ENCODE results near the gene GRID2IP.
"Not testable (repeated sequence)": the region's sequence is repeated elsewhere in the genome, so short reads cannot be mapped to it uniquely, and the experiment has no call there.

The GRID2IP gene

DNA sequence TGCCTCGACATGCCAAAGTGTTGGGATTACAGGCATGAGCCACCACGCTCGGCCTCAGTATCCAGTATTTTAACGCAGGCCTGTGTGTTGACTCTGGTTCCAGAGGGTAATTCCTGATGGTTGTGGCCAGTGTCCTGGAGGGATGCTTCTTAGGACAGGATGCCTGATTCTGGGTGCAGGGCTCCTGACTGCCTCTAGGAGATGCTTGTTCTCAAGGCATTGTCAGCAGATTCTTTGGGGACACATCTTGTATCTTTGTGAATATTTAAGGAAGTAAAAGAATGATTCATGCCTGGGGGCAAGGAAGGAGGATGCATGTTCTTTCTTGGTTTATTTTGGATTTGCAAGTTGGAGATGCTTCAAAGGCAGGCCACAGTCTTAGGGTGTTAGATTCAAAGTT, 28.2 kb upstream of the GRID2IP start:
- no peak overlapping the region for H2AFZ ChIP-seq (ENCODE audit: low read depth, low read length, severe bottlenecking)
- TF ChIP-seq, protein P1, sequence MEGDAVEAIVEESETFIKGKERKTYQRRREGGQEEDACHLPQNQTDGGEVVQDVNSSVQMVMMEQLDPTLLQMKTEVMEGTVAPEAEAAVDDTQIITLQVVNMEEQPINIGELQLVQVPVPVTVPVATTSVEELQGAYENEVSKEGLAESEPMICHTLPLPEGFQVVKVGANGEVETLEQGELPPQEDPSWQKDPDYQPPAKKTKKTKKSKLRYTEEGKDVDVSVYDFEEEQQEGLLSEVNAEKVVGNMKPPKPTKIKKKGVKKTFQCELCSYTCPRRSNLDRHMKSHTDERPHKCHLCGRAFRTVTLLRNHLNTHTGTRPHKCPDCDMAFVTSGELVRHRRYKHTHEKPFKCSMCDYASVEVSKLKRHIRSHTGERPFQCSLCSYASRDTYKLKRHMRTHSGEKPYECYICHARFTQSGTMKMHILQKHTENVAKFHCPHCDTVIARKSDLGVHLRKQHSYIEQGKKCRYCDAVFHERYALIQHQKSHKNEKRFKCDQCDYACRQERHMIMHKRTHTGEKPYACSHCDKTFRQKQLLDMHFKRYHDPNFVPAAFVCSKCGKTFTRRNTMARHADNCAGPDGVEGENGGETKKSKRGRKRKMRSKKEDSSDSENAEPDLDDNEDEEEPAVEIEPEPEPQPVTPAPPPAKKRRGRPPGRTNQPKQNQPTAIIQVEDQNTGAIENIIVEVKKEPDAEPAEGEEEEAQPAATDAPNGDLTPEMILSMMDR (IDR thresholded peaks at IDR 0.05; ENCODE audit: insufficient read depth, low read length, poor library complexity, severe bottlenecking), result no peak
- TF ChIP-seq EZH2phosphoT487 (conservative IDR thresholded peaks at IDR 0.05; ENCODE audit: low read length), result no peak
- H3K9ac ChIP-seq (ENCODE audit: low read length), result no peak overlapping the region
- peaks cover 4% of the 10 kb centered on the region; the same call in 1 of the 2 replicates for H3K79me2 ChIP-seq (ENCODE audit: insufficient read depth, low read length)
- no peak overlapping the region for H3K27ac ChIP-seq (ENCODE audit: low read depth, low read length)
- no peaks in the 10 kb centered on the region for H4K20me1 ChIP-seq (ENCODE audit: low read depth, low read length)
- H3K4me2 ChIP-seq (ENCODE audit: low read depth, low read length, poor library complexity, severe bottlenecking), result no peak overlapping the region
- no peak overlapping the region for H3K4me3 ChIP-seq (ENCODE audit: insufficient read depth, low read length, poor library complexity, severe bottlenecking)
- no peaks in the 10 kb centered on the region for H3K9me2 ChIP-seq (replicated peaks; ENCODE audit: insufficient read depth, low read length)
- no peaks in the 10 kb centered on the region for H3K9me3 ChIP-seq (ENCODE audit: insufficient read depth, low read length)
- no peaks in the 10 kb centered on the region for H3K27me3 ChIP-seq (ENCODE audit: low read length)
- peaks cover 30% of the 10 kb centered on the region for H3F3A ChIP-seq (ENCODE audit: insufficient read depth)
- H3K36me3 ChIP-seq (ENCODE audit: low read length), result peaks cover 8% of the 10 kb centered on the region

DNA sequence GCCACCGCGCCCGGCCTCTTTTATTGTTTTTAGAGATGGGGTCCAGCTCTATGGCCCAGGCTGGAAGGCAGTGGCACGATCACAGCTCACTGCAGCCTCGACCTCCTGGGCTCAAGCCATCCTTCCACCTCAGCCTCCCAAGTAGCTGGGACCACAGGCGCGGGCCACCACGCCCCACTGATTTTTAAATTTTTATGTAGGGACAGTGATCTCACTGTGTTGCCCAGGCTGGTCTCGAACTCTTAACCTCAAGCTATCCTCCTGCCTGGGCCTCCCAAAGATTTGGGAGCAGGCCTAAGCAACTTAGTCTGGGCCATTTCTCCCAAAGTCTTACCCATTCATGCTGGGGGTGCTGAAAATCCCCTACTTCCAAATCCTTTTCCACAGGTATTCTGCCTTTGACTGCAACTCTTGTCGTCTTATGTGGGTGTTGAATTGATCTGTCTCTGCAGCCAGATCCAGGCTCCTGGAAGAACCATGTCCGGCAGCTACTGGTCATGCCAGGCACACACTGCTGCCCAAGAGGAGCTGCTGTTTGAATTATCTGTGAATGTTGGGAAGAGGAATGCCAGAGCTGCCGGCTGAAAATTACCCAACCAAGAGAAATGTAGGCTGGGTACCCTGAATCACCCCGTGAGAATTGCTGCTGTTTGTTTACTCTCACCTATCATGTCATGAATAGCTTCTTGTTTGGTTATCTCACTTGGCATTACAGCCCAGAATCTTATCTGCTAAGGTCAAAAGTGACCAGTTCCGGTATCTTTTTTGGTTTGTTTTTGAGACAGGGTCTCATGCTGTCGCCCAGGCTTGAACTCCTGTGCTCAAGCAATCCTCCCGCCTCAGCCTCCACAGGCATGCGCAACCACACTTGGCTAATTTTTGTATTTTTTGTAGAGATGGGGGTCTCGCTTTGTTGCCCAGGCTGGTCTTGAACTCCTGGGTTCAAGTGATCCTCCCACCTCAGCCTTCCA, 27.1 kb upstream of the GRID2IP start:
- Histone ChIP-seq H3K4me2 (ENCODE audit: low read depth, low read length, poor library complexity, severe bottlenecking) (peak overlapping the region; percentile 82), H3K9ac (ENCODE audit: low read length) (peak overlapping the region; percentile 94), H3K9me3 (ENCODE audit: insufficient read depth, low read length) (no peaks in the 10 kb centered on the region), H3K79me2 (ENCODE audit: insufficient read depth, low read length) (peaks cover 4% of the 10 kb centered on the region; the same call in 1 of the 2 replicates), H3F3A (ENCODE audit: insufficient read depth) (peaks cover 30% of the 10 kb centered on the region), H2AFZ (ENCODE audit: low read depth, low read length, severe bottlenecking) (no peak overlapping the region), H3K4me3 (ENCODE audit: insufficient read depth, low read length, poor library complexity, severe bottlenecking) (peak overlapping the region; percentile 96), H4K20me1 (ENCODE audit: low read depth, low read length) (no peaks in the 10 kb centered on the region), H3K9me2 (replicated peaks; ENCODE audit: insufficient read depth, low read length) (no peaks in the 10 kb centered on the region), H3K27ac (ENCODE audit: low read depth, low read length) (no peak overlapping the region), H3K36me3 (ENCODE audit: low read length) (peaks cover 5% of the 10 kb centered on the region), H3K27me3 (ENCODE audit: low read length) (no peaks in the 10 kb centered on the region)
- TF ChIP-seq EZH2phosphoT487 (conservative IDR thresholded peaks at IDR 0.05; ENCODE audit: low read length), result no peak
- TF ChIP-seq, protein P1 (IDR thresholded peaks at IDR 0.05; ENCODE audit: insufficient read depth, low read length, poor library complexity, severe bottlenecking), result no peak

DNA sequence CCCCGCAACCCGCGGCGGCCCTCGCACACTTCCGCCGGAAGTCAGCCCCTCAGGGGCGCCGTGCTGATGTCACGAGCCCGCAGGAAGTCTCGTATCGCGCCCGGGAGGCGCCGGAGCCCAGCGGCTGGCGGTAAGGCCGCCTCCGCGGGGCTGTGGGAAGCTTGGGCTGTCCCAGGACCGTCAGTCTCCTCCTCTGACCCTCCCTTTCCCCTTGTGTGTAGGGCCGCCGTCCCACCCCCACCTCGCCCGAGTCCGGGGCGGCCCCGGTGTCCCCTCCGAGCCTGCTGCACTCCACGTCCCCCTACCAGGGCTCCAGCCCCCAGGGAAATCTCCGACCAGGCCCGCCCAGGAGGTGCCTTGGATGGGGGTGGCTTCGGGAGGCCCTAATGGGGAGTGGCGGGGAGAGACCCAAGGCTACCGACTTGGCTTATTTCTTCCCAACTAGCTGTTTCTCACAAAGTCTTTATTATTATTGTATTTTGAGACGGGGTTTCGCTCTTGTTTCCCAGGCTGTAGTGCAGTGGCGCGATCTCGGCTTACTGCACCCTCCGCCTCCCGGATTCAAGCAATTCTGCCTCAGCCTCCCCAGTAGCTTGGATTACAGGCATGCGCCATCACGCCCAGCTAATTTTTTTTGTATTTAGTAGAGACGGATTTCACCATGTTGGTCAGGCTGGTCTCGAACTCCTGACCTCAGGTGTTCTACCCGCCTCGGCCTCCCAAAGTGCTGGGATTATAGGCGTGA, 26.3 kb upstream of the GRID2IP start, which contains the start of gene ZDHHC4:
ZDHHC4 (plus strand) TSS at position 86 of the 745 bp plus-strand sequence. CDS start 3,108 bp downstream, outside the sequence.
- Histone ChIP-seq H3F3A (ENCODE audit: insufficient read depth) (peaks cover 30% of the 10 kb centered on the region), H4K20me1 (ENCODE audit: low read depth, low read length) (no peaks in the 10 kb centered on the region), H3K27me3 (ENCODE audit: low read length) (no peaks in the 10 kb centered on the region), H3K9me2 (replicated peaks; ENCODE audit: insufficient read depth, low read length) (no peaks in the 10 kb centered on the region), H3K27ac (ENCODE audit: low read depth, low read length) (peak within 1 kb of the TSS; percentile 79), H2AFZ (ENCODE audit: low read depth, low read length, severe bottlenecking) (peak within 1 kb of the TSS; percentile 92), H3K9me3 (ENCODE audit: insufficient read depth, low read length) (no peaks in the 10 kb centered on the region), H3K4me2 (ENCODE audit: low read depth, low read length, poor library complexity, severe bottlenecking) (peak within 1 kb of the TSS; percentile 82), H3K36me3 (ENCODE audit: low read length) (peaks cover 5% of the 10 kb centered on the region; the same call in 1 of the 2 replicates), H3K4me3 (ENCODE audit: insufficient read depth, low read length, poor library complexity, severe bottlenecking) (peak within 1 kb of the TSS; percentile 96), H3K9ac (ENCODE audit: low read length) (peak within 1 kb of the TSS; percentile 94), H3K79me2 (ENCODE audit: insufficient read depth, low read length) (peaks cover 4% of the 10 kb centered on the region; the same call in 1 of the 2 replicates)
- no peak for TF ChIP-seq EZH2phosphoT487 (conservative IDR thresholded peaks at IDR 0.05; ENCODE audit: low read length)
- TF ChIP-seq, protein P1 (IDR thresholded peaks at IDR 0.05; ENCODE audit: insufficient read depth, low read length, poor library complexity, severe bottlenecking), result no peak

DNA sequence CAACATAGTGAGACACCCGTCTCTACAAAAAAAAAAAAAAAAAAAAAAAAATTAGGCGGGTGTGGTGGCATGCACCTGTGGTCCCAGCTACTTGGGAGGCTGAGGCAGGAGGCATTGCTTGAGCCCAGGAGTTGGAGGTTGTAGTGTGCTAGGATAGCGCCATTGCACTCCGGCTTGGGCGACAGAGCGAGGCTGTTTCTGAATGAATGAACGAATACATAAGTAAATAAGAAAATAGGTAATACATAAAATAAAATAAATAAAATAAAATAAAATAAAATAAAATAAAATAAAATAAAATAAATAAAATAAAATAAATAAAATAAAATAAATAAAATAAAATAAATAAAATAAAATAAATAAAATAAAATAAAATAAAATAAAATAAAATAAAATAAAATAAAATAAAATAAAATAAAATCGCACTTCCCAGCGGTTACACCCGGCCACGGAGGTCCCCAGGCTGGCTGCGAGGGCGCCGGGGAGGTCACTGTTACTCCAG, 25.7 kb upstream of the GRID2IP start:
- peak overlapping the region; percentile 92 for H2AFZ ChIP-seq (ENCODE audit: low read depth, low read length, severe bottlenecking)
- H3K36me3 ChIP-seq (ENCODE audit: low read length); H3K9me2 ChIP-seq (replicated peaks; ENCODE audit: insufficient read depth, low read length); H3K79me2 ChIP-seq (ENCODE audit: insufficient read depth, low read length); H4K20me1 ChIP-seq (ENCODE audit: low read depth, low read length); H3K9me3 ChIP-seq (ENCODE audit: insufficient read depth, low read length); H3K27ac ChIP-seq (ENCODE audit: low read depth, low read length); H3K27me3 ChIP-seq (ENCODE audit: low read length): not testable (repeated sequence)
- H3K9ac ChIP-seq (ENCODE audit: low read length), result peak overlapping the region; percentile 94
- H3K4me3 ChIP-seq (ENCODE audit: insufficient read depth, low read length, poor library complexity, severe bottlenecking), result peak overlapping the region; percentile 96
- peak overlapping the region; percentile 82 for H3K4me2 ChIP-seq (ENCODE audit: low read depth, low read length, poor library complexity, severe bottlenecking)
- H3F3A ChIP-seq (ENCODE audit: insufficient read depth), result peaks cover 27% of the 10 kb centered on the region

Data from SU-DHL-6 (cell line).